Endodermal cell (in vitro differentiated cells): ENCODE data around the gene ACAP2. TPM values are rescaled to one million over a fixed set of nuclear protein-coding genes. Genes with fewer than 3 reads are reported as not detected.
"Not testable (repeated sequence)": the region's sequence is repeated elsewhere in the genome, so short reads cannot be mapped to it uniquely, and the experiment has no call there.

Experiments
- DNase-seq: peaks from one replicate; pipeline ENCODE4 v3.0.0-alpha.2; 2017
- H3K27ac ChIP-seq: 2 replicates; pipeline ENCODE4 v1.5.1; 2013; ENCODE audit warnings: mild to moderate bottlenecking, low read depth, low read length, moderate library complexity
- H3K27me3 ChIP-seq: 2 replicates; pipeline ENCODE4 v1.6.1; 2013; ENCODE audit warnings: mild to moderate bottlenecking, low read length, moderate library complexity; ENCODE audit not compliant: insufficient read depth, control insufficient read depth, poor library complexity, severe bottlenecking
- H3K36me3 ChIP-seq: 2 replicates; pipeline ENCODE4 v1.7.0; 2013; ENCODE audit warnings: mild to moderate bottlenecking, low read length, moderate library complexity; ENCODE audit not compliant: control insufficient read depth, insufficient read depth
- H3K4me1 ChIP-seq: one replicate; pipeline ENCODE4 v1.7.0; 2013; ENCODE audit warnings: low read length; ENCODE audit not compliant: control insufficient read depth, insufficient read depth
- H3K4me3 ChIP-seq: 2 replicates; pipeline ENCODE4 v1.5.1; 2013; ENCODE audit warnings: mild to moderate bottlenecking, low read length, moderate library complexity
- H3K9ac ChIP-seq: 2 replicates; pipeline ENCODE4 v1.6.1; 2013; ENCODE audit warnings: mild to moderate bottlenecking, low read length, moderate library complexity; ENCODE audit not compliant: poor library complexity, severe bottlenecking; ENCODE audit errors: extremely low read depth
- H3K9me3 ChIP-seq: 2 replicates; pipeline ENCODE4 v1.6.1; 2013; ENCODE audit warnings: mild to moderate bottlenecking, low read length, moderate library complexity; ENCODE audit not compliant: control insufficient read depth
- H3K27ac Mint-ChIP-seq: 2 replicates; pipeline ENCODE4 v1.8.0; 2020; ENCODE audit warnings: mixed read lengths
- H3K27me3 Mint-ChIP-seq: 2 replicates; pipeline ENCODE4 v1.8.0; 2021; ENCODE audit warnings: mild to moderate bottlenecking, mixed read lengths; ENCODE audit not compliant: insufficient read depth
- H3K36me3 Mint-ChIP-seq: 2 replicates; pipeline ENCODE4 v1.8.0; 2020; ENCODE audit warnings: low read depth, mixed read lengths
- H3K4me1 Mint-ChIP-seq: 2 replicates; pipeline ENCODE4 v1.8.0; 2020; ENCODE audit warnings: mixed read lengths
- H3K4me3 Mint-ChIP-seq: 2 replicates; pipeline ENCODE4 v1.8.0; 2020; ENCODE audit warnings: mild to moderate bottlenecking, moderate library complexity, mixed read lengths
- H3K9me3 Mint-ChIP-seq: 2 replicates; pipeline ENCODE4 v1.8.0; 2020; ENCODE audit warnings: mild to moderate bottlenecking, mixed read lengths
- CTCF ChIP-seq: fragments of 200-600 bp; sonication (generic); conservative IDR thresholded peaks from 2 replicates; pipeline ENCODE4 v1.5.0; 2021; ENCODE audit warnings: antibody characterized with exemption, mild to moderate bottlenecking
- WGBS, 2 experiments: methylation state at CpG; one replicate each; pipeline versions ENCODE4 v1.1.5 to v1.1.7; 2013; ENCODE audit warnings: missing lambda C conversion rate in 2 of 2, mixed read lengths in 1 of 2; ENCODE audit not compliant: insufficient coverage in 1 of 2, insufficient read length in 1 of 2; 5-methylcytosine and 5-hydroxymethylcytosine counted together
- total RNA-seq, 2 donors: library from RNA; stranded (reverse); fragmentation: NEBNext Ultra II Directional in 1 of 2; extraction: Animal tissue kit (Norgen Biotek cat#: 25700) in 1 of 2; gene quantifications; 2 replicates in 1 of 2; 3 replicates in 1 of 2; pipeline ENCODE4 v1.2.1, GENCODE V29; 2021

ACAP2 gene
- total RNA-seq, 2 donors from 2014 or later: 61.9 to 70.5 TPM

GRCh38 chr3:195403841-195404408 is 38.9 kb downstream of the ACAP2 start:
- peaks cover 2% of the 10 kb centered on the region for H3K9me3 Mint-ChIP-seq
- Histone ChIP-seq H3K27me3 (no peaks in the 10 kb centered on the region), H3K36me3 (peaks cover 4% of the 10 kb centered on the region), H3K4me1 (peaks cover 3% of the 10 kb centered on the region), H3K9ac (no peak overlapping the region), H3K27ac (no peak overlapping the region), H3K4me3 (no peak overlapping the region), H3K9me3 (peaks cover 9% of the 10 kb centered on the region)
- no peaks in the 10 kb centered on the region for H3K27me3 Mint-ChIP-seq
- H3K4me3 Mint-ChIP-seq: no peak overlapping the region
- H3K27ac Mint-ChIP-seq: no peak overlapping the region
- DNase-seq: no peak
- no peak for TF ChIP-seq CTCF
- 93 to 95% methylated on average over 4 of the region's 4 CpGs for WGBS, 2 experiments
- H3K36me3 Mint-ChIP-seq: peaks cover 18% of the 10 kb centered on the region
- peaks cover 4% of the 10 kb centered on the region for H3K4me1 Mint-ChIP-seq

- Histone ChIP-seq H3K36me3 (no peaks in the 10 kb centered on the region), H3K9ac (no peak overlapping the region), H3K27me3 (no peaks in the 10 kb centered on the region), H3K9me3 (peaks cover 7% of the 10 kb centered on the region), H3K27ac (no peak overlapping the region), H3K4me1 (peaks cover 3% of the 10 kb centered on the region), H3K4me3 (no peak overlapping the region)
- no peak for TF ChIP-seq CTCF
- no peak overlapping the region for H3K27ac Mint-ChIP-seq
- no peaks in the 10 kb centered on the region for H3K9me3 Mint-ChIP-seq
- H3K4me3 Mint-ChIP-seq: no peak overlapping the region
- peaks cover 11% of the 10 kb centered on the region for H3K36me3 Mint-ChIP-seq
- no peak for DNase-seq
- H3K4me1 Mint-ChIP-seq: peaks cover 7% of the 10 kb centered on the region
- H3K27me3 Mint-ChIP-seq: no peaks in the 10 kb centered on the region
- 84 to 95% methylated on average over 4 of the region's 4 CpGs for WGBS, 2 experiments
Measured at GRCh38 chr3:195403244-195403643, 39.6 kb downstream of the ACAP2 start.

GRCh38 chr3:195401943-195402342 is 40.9 kb downstream of the ACAP2 start:
- H3K27me3 ChIP-seq: no peaks in the 10 kb centered on the region
- peaks cover 15% of the 10 kb centered on the region for H3K4me1 Mint-ChIP-seq
- peaks cover 4% of the 10 kb centered on the region for H3K36me3 Mint-ChIP-seq
- no peaks in the 10 kb centered on the region for H3K27me3 Mint-ChIP-seq
- H3K36me3 ChIP-seq: no peaks in the 10 kb centered on the region
- DNase-seq: no peak
- WGBS, 2 experiments: 96% methylated on average over 5 of the region's 5 CpGs; no CpG with 5 or more reads in 1 of the 2 experiments
- H3K9me3 ChIP-seq: no peaks in the 10 kb centered on the region
- no peak overlapping the region for H3K9ac ChIP-seq
- H3K4me1 ChIP-seq: peaks cover 3% of the 10 kb centered on the region
- no peak overlapping the region for H3K27ac ChIP-seq
- H3K4me3 Mint-ChIP-seq: no peak overlapping the region
- no peak overlapping the region for H3K4me3 ChIP-seq
- H3K27ac Mint-ChIP-seq: no peak overlapping the region
- H3K9me3 Mint-ChIP-seq: no peaks in the 10 kb centered on the region
- TF ChIP-seq CTCF: no peak

GRCh38 chr3:195398460-195398859 is 44.4 kb downstream of the ACAP2 start:
- not testable (repeated sequence) for H3K36me3 ChIP-seq, H3K27me3 ChIP-seq, H3K36me3 Mint-ChIP-seq, H3K27ac ChIP-seq, DNase-seq, H3K4me3 ChIP-seq, H3K4me3 Mint-ChIP-seq, H3K9me3 Mint-ChIP-seq, H3K9me3 ChIP-seq, H3K4me1 ChIP-seq, H3K27me3 Mint-ChIP-seq, H3K9ac ChIP-seq, H3K27ac Mint-ChIP-seq
- H3K4me1 Mint-ChIP-seq: peaks cover 25% of the 10 kb centered on the region
- WGBS, 2 experiments: 97 to 100% methylated on average over 4 to 6 of the region's 6 CpGs
